OCI-LY3 (cell line): ENCODE data around the gene CST3.

Experiments used
- CTCF ChIP-seq: fragments of 200-600, 300-600 bp; sonication (generic); IDR thresholded peaks from 2 replicates; pipeline ENCODE4 v1.5.1; 2014; ENCODE audit warnings: antibody characterized with exemption, low read length, low read depth
- EZH2phosphoT487 ChIP-seq: fragments of 200-600 bp; shearing (Covaris generic); IDR thresholded peaks from 2 replicates; pipeline ENCODE4 v1.6.1; 2018; ENCODE audit warnings: antibody characterized with exemption, mixed run types, low read depth

DNA sequence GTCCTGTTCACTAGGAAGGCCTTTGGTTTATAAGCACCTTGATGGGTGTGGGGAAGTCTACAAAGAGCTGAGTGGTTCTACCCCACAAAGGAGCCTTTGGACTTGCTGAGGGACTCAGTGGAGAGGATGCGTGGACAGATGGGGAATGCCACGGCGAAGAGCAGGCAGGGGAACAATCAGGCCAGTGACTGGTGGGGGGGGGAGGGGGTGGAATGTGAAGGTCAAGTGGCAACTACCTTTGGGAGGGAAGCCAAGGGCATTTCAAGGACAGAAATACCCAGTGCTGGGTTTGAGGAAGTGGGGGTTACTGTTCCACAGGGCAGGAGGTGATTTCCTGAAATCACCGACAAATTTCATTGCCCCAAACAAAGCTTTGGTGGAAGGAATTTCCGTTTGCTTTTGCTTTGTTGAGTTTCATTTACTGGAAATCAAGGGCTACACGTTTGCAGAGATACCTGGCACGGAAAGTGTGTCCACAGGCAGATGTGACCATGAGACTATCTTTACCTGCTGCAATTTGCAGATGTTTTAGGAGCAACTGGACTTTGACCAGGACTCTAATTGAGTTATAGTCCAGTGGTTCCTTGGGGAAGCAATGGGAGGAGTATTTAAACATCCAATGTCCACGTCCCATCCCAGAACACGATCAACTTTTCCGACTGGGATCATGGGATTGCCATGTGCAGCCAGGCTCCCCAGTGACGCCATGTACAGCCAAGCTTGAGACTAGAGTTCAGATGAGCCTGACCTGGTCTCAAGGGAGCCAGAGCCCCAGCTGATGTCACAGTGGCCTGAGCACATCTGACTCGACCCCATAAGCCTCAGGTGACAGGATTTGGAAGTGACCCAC lies 8.0 kb downstream of the CST3 start:
- TF ChIP-seq EZH2phosphoT487 (no peak), CTCF (no peak)
